H1 (cell line): ENCODE results near the gene ACKR2. TPM values are rescaled to one million over a fixed set of nuclear protein-coding genes. Genes with fewer than 3 reads are reported as not detected.

ENCODE experiments used
- CTCF ChIA-PET: fragments of 300-600 bp; sonication (Branson Sonifier 250); formaldehyde crosslinking; loops from one replicate; lab custom pipeline; 2021; ENCODE audit not compliant: partially characterized antibody; lab: Charles Lee
- POLR2A ChIA-PET: fragments of 300-600 bp; sonication (Branson Sonifier 250); formaldehyde crosslinking; loops from one replicate; lab custom pipeline; 2021; ENCODE audit warnings: inconsistent platforms; ENCODE audit not compliant: partially characterized antibody; lab: Charles Lee
- DNase-seq, 2 experiments: peaks; one replicate each; pipeline versions ENCODE4 v3.0.0 to v3.0.0-alpha.2; 2010 to 2022; ENCODE audit warnings: low spot score in 2 of 2, low read depth in 1 of 2, mixed read lengths in 1 of 2
- FAIRE-seq: peaks from 2 replicates; lab custom pipeline; 2011; peaks lifted over from hg19 to GRCh38; lab: Jason Lieb, UNC
- H2AFZ ChIP-seq: 2 replicates; pipeline ENCODE4 v1.8.1; 2012; ENCODE audit warnings: low read length, inconsistent platforms
- H2AK5ac ChIP-seq: 2 replicates; pipeline ENCODE4 v1.6.1; 2013; ENCODE audit warnings: low read depth, low read length
- H2BK120ac ChIP-seq: replicated peaks from 2 replicates; pipeline ENCODE3; 2013; ENCODE audit warnings: low read depth, low read length, inconsistent platforms
- H2BK12ac ChIP-seq: 2 replicates; pipeline ENCODE4 v1.6.1; 2013; ENCODE audit warnings: low read depth, low read length
- H2BK15ac ChIP-seq: 2 replicates; pipeline ENCODE4 v1.6.1; 2013; ENCODE audit warnings: low read length
- H2BK20ac ChIP-seq: 2 replicates; pipeline ENCODE4 v1.6.1; 2013; ENCODE audit warnings: low read length
- H2BK5ac ChIP-seq: 2 replicates; pipeline ENCODE4 v1.6.1; 2013; ENCODE audit warnings: low read depth, low read length
- H3K14ac ChIP-seq: 2 replicates; pipeline ENCODE4 v1.6.1; 2013; ENCODE audit warnings: inconsistent platforms; ENCODE audit not compliant: insufficient read length
- H3K18ac ChIP-seq: 2 replicates; pipeline ENCODE4 v1.6.1; 2013; ENCODE audit warnings: low read length; ENCODE audit errors: extremely low read depth
- H3K23ac ChIP-seq: 2 replicates; pipeline ENCODE4 v1.6.1; 2013; ENCODE audit warnings: inconsistent platforms; ENCODE audit not compliant: insufficient read length
- H3K23me2 ChIP-seq: 2 replicates; pipeline ENCODE4 v1.6.1; 2013; ENCODE audit warnings: low read depth, low read length
- H3K27ac ChIP-seq: 2 replicates; pipeline ENCODE4 v1.6.1; 2011; ENCODE audit warnings: low read depth, low read length, inconsistent platforms
- H3K27me3 ChIP-seq, 4 experiments: replicated peaks in 1 of 4; 1 replicate in 1 of 4; 2 replicates in 3 of 4; pipeline versions ENCODE4 v1.6.1 to v1.8.1; 2011 to 2013; ENCODE audit warnings: low read length in 3 of 4, mild to moderate bottlenecking in 3 of 4, inconsistent platforms in 2 of 4, mixed read lengths in 2 of 4, moderate library complexity in 1 of 4; ENCODE audit not compliant: control insufficient read depth in 3 of 4, insufficient read depth in 3 of 4; ENCODE audit errors: extremely low read depth in 1 of 4
- H3K36me3 ChIP-seq, 4 experiments: 2 replicates each; pipeline versions ENCODE4 v1.6.1 to v1.8.1; 2011 to 2013; ENCODE audit warnings: mild to moderate bottlenecking in 4 of 4, low read length in 3 of 4, moderate library complexity in 2 of 4, control low read depth in 1 of 4, inconsistent platforms in 1 of 4; ENCODE audit not compliant: insufficient read depth in 4 of 4, control insufficient read depth in 2 of 4
- H3K4ac ChIP-seq: replicated peaks from 2 replicates; pipeline ENCODE3; 2013; ENCODE audit warnings: low read length, low read depth, mixed read lengths, inconsistent platforms; ENCODE audit not compliant: insufficient read length
- H3K4me1 ChIP-seq, 4 experiments: replicated peaks in 1 of 4; 1 replicate in 1 of 4; 2 replicates in 3 of 4; pipeline versions ENCODE4 v1.6.1 to v1.8.1; 2011 to 2013; ENCODE audit warnings: low read length in 3 of 4, inconsistent platforms in 2 of 4, mixed read lengths in 1 of 4; ENCODE audit not compliant: insufficient read depth in 4 of 4, control insufficient read depth in 3 of 4
- H3K4me2 ChIP-seq, 2 experiments: 2 replicates each; pipeline versions ENCODE4 v1.6.1 to v1.8.1; 2011 to 2013; ENCODE audit warnings: low read depth in 2 of 2, low read length in 2 of 2, control low read depth in 1 of 2, inconsistent platforms in 1 of 2, mild to moderate bottlenecking in 1 of 2; ENCODE audit not compliant: insufficient read depth in 1 of 2
- H3K4me3 ChIP-seq, 4 experiments: fragments of 200-600, 300-600 bp in 1 of 4; sonication (generic), shearing (Covaris generic), sonication (Bioruptor Twin) in 1 of 4; 2 replicates each; pipeline versions ENCODE4 v1.5.1 to v1.8.1; 2011 to 2016; ENCODE audit warnings: low read length in 4 of 4, low read depth in 3 of 4, control low read depth in 2 of 4, inconsistent platforms in 2 of 4, mild to moderate bottlenecking in 2 of 4, mixed read lengths in 1 of 4, moderate library complexity in 1 of 4; ENCODE audit not compliant: insufficient read depth in 2 of 4; ENCODE audit errors: extremely low read depth in 1 of 4
- H3K56ac ChIP-seq: replicated peaks from 2 replicates; pipeline ENCODE3; 2013; ENCODE audit warnings: low read depth, mild to moderate bottlenecking, mixed read lengths, low read length, inconsistent platforms; ENCODE audit not compliant: insufficient read length
- H3K79me1 ChIP-seq: 2 replicates; pipeline ENCODE4 v1.6.1; 2013; ENCODE audit warnings: low read depth, low read length, control low read depth
- H3K79me2 ChIP-seq, 2 experiments: 2 replicates each; pipeline versions ENCODE4 v1.6.1 to v1.8.1; 2012 to 2013; ENCODE audit warnings: low read length in 2 of 2, mild to moderate bottlenecking in 2 of 2, inconsistent platforms in 1 of 2; ENCODE audit not compliant: insufficient read depth in 2 of 2, control insufficient read depth in 1 of 2
- H3K9ac ChIP-seq, 4 experiments: replicated peaks in 1 of 4; 1 replicate in 1 of 4; 2 replicates in 3 of 4; pipeline versions ENCODE4 v1.6.1 to v1.8.1; 2011 to 2013; ENCODE audit warnings: low read depth in 3 of 4, low read length in 3 of 4, control low read depth in 2 of 4, mild to moderate bottlenecking in 2 of 4, moderate library complexity in 2 of 4, inconsistent platforms in 1 of 4; ENCODE audit errors: extremely low read depth in 1 of 4
- H3K9me3 ChIP-seq, 2 experiments: 2 replicates each; pipeline versions ENCODE4 v1.6.1 to v1.8.1; 2012 to 2013; ENCODE audit warnings: mild to moderate bottlenecking in 2 of 2, moderate library complexity in 2 of 2, control low read depth in 1 of 2, inconsistent platforms in 1 of 2, low read depth in 1 of 2, low read length in 1 of 2, mixed read lengths in 1 of 2; ENCODE audit not compliant: insufficient read depth in 2 of 2
- H4K20me1 ChIP-seq, 2 experiments: replicated peaks in 1 of 2; 2 replicates each; pipeline versions ENCODE3 to v1.8.1; 2011 to 2013; ENCODE audit warnings: inconsistent platforms in 2 of 2, low read length in 2 of 2, mild to moderate bottlenecking in 1 of 2; ENCODE audit not compliant: insufficient read depth in 2 of 2, control insufficient read depth in 1 of 2
- H4K5ac ChIP-seq: 2 replicates; pipeline ENCODE4 v1.6.1; 2013; ENCODE audit warnings: low read length, low read depth, mixed read lengths, inconsistent platforms; ENCODE audit not compliant: insufficient read length
- H4K8ac ChIP-seq: 2 replicates; pipeline ENCODE4 v1.8.0; 2013; ENCODE audit warnings: mild to moderate bottlenecking, moderate library complexity, low read length, inconsistent platforms; ENCODE audit not compliant: insufficient read depth; ENCODE audit errors: extremely low read depth
- H4K91ac ChIP-seq: replicated peaks from 2 replicates; pipeline ENCODE3; 2013; ENCODE audit warnings: low read length, mixed read lengths, inconsistent platforms; ENCODE audit not compliant: insufficient read length
- RNF2 ChIP-seq: fragments of 200-900, 300-1000 bp; sonication (generic); IDR thresholded peaks from 2 replicates; pipeline ENCODE4 v1.7.1; 2016; ENCODE audit warnings: borderline replicate concordance, low read depth, mild to moderate bottlenecking, antibody characterized with exemption, low read length; ENCODE audit not compliant: poor library complexity, severe bottlenecking; ENCODE audit errors: missing control alignments
- WGBS, 2 experiments: shearing (Covaris generic) in 1 of 2; methylation state at CpG; one replicate each; pipeline versions ENCODE4 v1.1.6 to v1.1.7; 2013 to 2015; ENCODE audit warnings: low lambda C conversion rate in 2 of 2, mixed read lengths in 2 of 2, inconsistent platforms in 1 of 2, low coverage in 1 of 2, missing lambda C conversion rate in 1 of 2; ENCODE audit not compliant: insufficient replicate concordance in 2 of 2, insufficient coverage in 1 of 2, insufficient read length in 1 of 2; ENCODE audit errors: extremely low coverage in 1 of 2, missing lambda C conversion rate in 1 of 2; 5-methylcytosine and 5-hydroxymethylcytosine counted together
- polyA plus RNA-seq, 7 experiments: library from polyadenylated mRNA; depleted of rRNA in 3 of 7; stranded (reverse) in 5 of 7; unstranded in 2 of 7; fragments of >200 nt in 5 of 7; fragments of 200-250 nt in 2 of 7; gene quantifications; 1 replicate in 5 of 7; 2 replicates in 1 of 7; 4 replicates in 1 of 7; pipeline versions ENCODE4 v1.2.1 to v1.2.3, GENCODE V29; 2011 to 2013; ENCODE audit warnings: missing spikeins in 2 of 7, mixed read lengths in 2 of 7
- total RNA-seq: library from RNA; stranded (reverse); fragmentation: NEBNext Ultra II Directional; extraction: Animal tissue kit (Norgen Biotek cat#: 25700); gene quantifications from 2 replicates; pipeline ENCODE4 v1.2.1, GENCODE V29; 2021

ACKR2 gene
- total and polyA plus RNA-seq, 2 of the 8 experiments (the other 6 are each of a cell fraction or from before 2014, with no cell fraction given) = 0.09 to 0.12 TPM

DNA sequence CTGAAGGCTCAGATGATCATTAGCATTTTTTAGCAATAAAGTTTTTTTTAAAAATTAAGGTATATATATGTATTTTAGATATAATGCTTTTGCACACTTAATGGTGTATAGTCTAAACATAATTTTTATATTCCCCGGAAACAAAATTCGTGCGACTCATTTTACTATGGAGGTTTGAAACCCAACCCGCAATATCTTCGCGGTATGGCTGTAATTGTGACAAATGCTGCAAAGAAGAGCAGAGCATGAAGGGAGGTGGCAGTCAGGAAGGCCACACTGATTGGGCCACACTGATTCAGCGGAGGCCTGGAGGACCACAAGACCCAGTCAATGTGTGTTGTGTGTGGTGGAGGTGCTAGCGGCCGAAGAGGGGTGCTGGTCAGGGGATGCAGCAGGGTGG, 70.9 kb downstream of the ACKR2 start:
- H3K56ac ChIP-seq = no peak overlapping the region
- H2AK5ac ChIP-seq = peak overlapping the region; percentile 70; the same call in 1 of the 2 replicates
- no peak overlapping the region for H2BK15ac ChIP-seq
- peak overlapping the region; percentile 69; the same call in 1 of the 2 replicates for H2BK12ac ChIP-seq
- ChIA-PET POLR2A (no interaction called here), CTCF (interaction anchor here (0.6 kb wide), 1 partner anchor 71 kb away, joined by 3 read pairs; no protein-coding TSS in a partner anchor)
- H2BK5ac ChIP-seq = no peak overlapping the region
- no peak overlapping the region for H4K91ac ChIP-seq
- peak overlapping the region in 1 of 4 experiments; percentile 63; a peak in 2 of 8 replicates for H3K4me3 ChIP-seq
- no peak overlapping the region for H3K23ac ChIP-seq
- no peak overlapping the region for H2BK20ac ChIP-seq
- no peaks in the 10 kb centered on the region for H3K79me1 ChIP-seq
- H3K4me2 ChIP-seq = peak overlapping the region; percentile 13 to 83; a peak in 3 of 4 replicates
- H3K27ac ChIP-seq = no peak overlapping the region
- H4K8ac ChIP-seq = peak overlapping the region; percentile 90; the same call in 1 of the 2 replicates
- H3K18ac ChIP-seq = peak overlapping the region; percentile 54; the same call in 1 of the 2 replicates
- no peak overlapping the region for H2BK120ac ChIP-seq
- no peaks in the 10 kb centered on the region for H3K79me2 ChIP-seq
- H3K23me2 ChIP-seq = no peaks in the 10 kb centered on the region; the same call in 1 of the 2 replicates
- H3K14ac ChIP-seq = no peak overlapping the region
- 93% methylated on average over 9 of the region's 9 CpGs; no CpG with 5 or more reads in 1 of the 2 experiments for WGBS, 2 experiments
- H3K4me1 ChIP-seq = peaks cover 3 to 12% (median 7%) of the 10 kb centered on the region in 4 experiments; a peak in 4 of 7 replicates
- H3K9ac ChIP-seq = no peak overlapping the region
- FAIRE-seq = no peak
- no peak for DNase-seq
- H4K20me1 ChIP-seq = no peaks in the 10 kb centered on the region
- peak overlapping the region; percentile 63 for H2AFZ ChIP-seq
- peaks cover 0 to 2% (median 0%) of the 10 kb centered on the region in 4 experiments; a peak in 1 of 7 replicates for H3K27me3 ChIP-seq
- no peak overlapping the region for H4K5ac ChIP-seq
- H3K4ac ChIP-seq = no peak overlapping the region
- no peaks in the 10 kb centered on the region for H3K9me3 ChIP-seq
- no peaks in the 10 kb centered on the region for H3K36me3 ChIP-seq
- no peak for TF ChIP-seq RNF2
